Measurements from ENCODE around the gene TIGD3. TPM values are rescaled to one million over a fixed set of nuclear protein-coding genes. Genes with fewer than 3 reads are reported as not detected.

TIGD3 gene
- total and polyA plus RNA-seq, 2 of the 8 experiments (the other 6 are each of a cell fraction or from before 2014, with no cell fraction given), result 1.1 to 1.3 TPM

GRCh38 chr11:65378928-65379638 is 24.5 kb downstream of the TIGD3 start:
- ChIA-PET POLR2A (ENCODE audit: partially characterized antibody) (interaction anchor here (0.9 to 3.6 kb wide), 5 partner anchors 40 to 152 kb away, joined by 3 to 36 read pairs (median 5); partner anchors contain the start of gene MALAT1), CTCF (ENCODE audit: partially characterized antibody) (interaction anchor here (0.6 to 5.2 kb wide), 29 partner anchors 9 to 151 kb away, joined by 3 to 30 read pairs (median 5); no protein-coding TSS in a partner anchor)
- no peaks in the 10 kb centered on the region for H3K36me3 ChIP-seq (ENCODE audit: control insufficient read depth in 2 of 4, insufficient read depth in 4 of 4, low read length in 3 of 4)
- H3K56ac ChIP-seq (replicated peaks; ENCODE audit: insufficient read length, low read depth, low read length), result no peak overlapping the region
- DNase-seq (ENCODE audit: low read depth in 1 of 2, low spot score in 2 of 2), result no peak
- peaks cover 0 to 12% (median 11%) of the 10 kb centered on the region in 4 experiments; a peak in 5 of 7 replicates for H3K4me1 ChIP-seq (replicated peaks in 1 of 4; ENCODE audit: control insufficient read depth in 3 of 4, insufficient read depth in 4 of 4, low read length in 3 of 4)
- 91% methylated on average over 11 of the region's 14 CpGs; no CpG with 5 or more reads in 1 of the 2 experiments for WGBS, 2 experiments (ENCODE audit: extremely low coverage in 1 of 2, insufficient coverage in 1 of 2, insufficient read length in 1 of 2, insufficient replicate concordance in 2 of 2, low coverage in 1 of 2, low lambda C conversion rate in 2 of 2, missing lambda C conversion rate in 1 of 2)
- H2BK5ac ChIP-seq (ENCODE audit: low read depth, low read length), result no peak overlapping the region
- no peak overlapping the region for H3K4ac ChIP-seq (replicated peaks; ENCODE audit: insufficient read length, low read depth, low read length)
- no peak overlapping the region for H2AFZ ChIP-seq (ENCODE audit: low read length)
- 0 out of 2 replicates have a peak, but pooled peaks have one; percentile 6 for TF ChIP-seq E2F6 (IDR thresholded peaks at IDR 0.05)
- TF ChIP-seq BCL11A (IDR thresholded peaks at IDR 0.05; ENCODE audit: low read depth in 2 of 2, low read length in 2 of 2), result no peak
- H3K27ac ChIP-seq (ENCODE audit: low read depth, low read length), result no peak overlapping the region
- H3K4me2 ChIP-seq (ENCODE audit: insufficient read depth in 1 of 2, low read depth in 2 of 2, low read length in 2 of 2), result no peak overlapping the region
- H4K5ac ChIP-seq (ENCODE audit: insufficient read length, low read depth, low read length), result no peak overlapping the region
- no peaks in the 10 kb centered on the region for H3K79me1 ChIP-seq (ENCODE audit: low read depth, low read length)
- no peaks in the 10 kb centered on the region for H3K79me2 ChIP-seq (ENCODE audit: control insufficient read depth in 1 of 2, insufficient read depth in 2 of 2, low read length in 2 of 2)
- H3K9me3 ChIP-seq (ENCODE audit: insufficient read depth in 2 of 2, low read depth in 1 of 2, low read length in 1 of 2), result no peaks in the 10 kb centered on the region
- H4K91ac ChIP-seq (replicated peaks; ENCODE audit: insufficient read length, low read length), result no peak overlapping the region
- H2AK5ac ChIP-seq (ENCODE audit: low read depth, low read length), result no peak overlapping the region
- H4K20me1 ChIP-seq (replicated peaks in 1 of 2; ENCODE audit: control insufficient read depth in 1 of 2, insufficient read depth in 2 of 2, low read length in 2 of 2), result no peaks in the 10 kb centered on the region
- no peak overlapping the region for H2BK20ac ChIP-seq (ENCODE audit: low read length)
- no peaks in the 10 kb centered on the region for H3K27me3 ChIP-seq (replicated peaks in 1 of 4; ENCODE audit: control insufficient read depth in 3 of 4, extremely low read depth in 1 of 4, insufficient read depth in 3 of 4, low read length in 3 of 4)
- H4K8ac ChIP-seq (ENCODE audit: extremely low read depth, insufficient read depth, low read length), result no peak overlapping the region; the same call in 1 of the 2 replicates
- H2BK120ac ChIP-seq (replicated peaks; ENCODE audit: low read depth, low read length), result no peak overlapping the region
- H3K14ac ChIP-seq (ENCODE audit: insufficient read length), result no peak overlapping the region
- H2BK15ac ChIP-seq (ENCODE audit: low read length), result no peak overlapping the region
- no peak overlapping the region for H3K23ac ChIP-seq (ENCODE audit: insufficient read length)
- no peak overlapping the region for H3K4me3 ChIP-seq (ENCODE audit: extremely low read depth in 1 of 4, insufficient read depth in 2 of 4, low read depth in 3 of 4, low read length in 4 of 4)
- H3K18ac ChIP-seq (ENCODE audit: extremely low read depth, low read length), result no peak overlapping the region
- no peak overlapping the region for H3K9ac ChIP-seq (replicated peaks in 1 of 4; ENCODE audit: extremely low read depth in 1 of 4, low read depth in 3 of 4, low read length in 3 of 4)
- no peak for FAIRE-seq
- no peaks in the 10 kb centered on the region for H3K23me2 ChIP-seq (ENCODE audit: low read depth, low read length)
- H2BK12ac ChIP-seq (ENCODE audit: low read depth, low read length), result no peak overlapping the region

Data from H1 (cell line).